Measurements from ENCODE around the gene RNASEH2B. TPM values are rescaled to one million over a fixed set of nuclear protein-coding genes. Genes with fewer than 3 reads are reported as not detected.

RNASEH2B gene
- total RNA-seq, 2 donors from 2014 or later, result 37.7 to 44.1 TPM

DNA sequence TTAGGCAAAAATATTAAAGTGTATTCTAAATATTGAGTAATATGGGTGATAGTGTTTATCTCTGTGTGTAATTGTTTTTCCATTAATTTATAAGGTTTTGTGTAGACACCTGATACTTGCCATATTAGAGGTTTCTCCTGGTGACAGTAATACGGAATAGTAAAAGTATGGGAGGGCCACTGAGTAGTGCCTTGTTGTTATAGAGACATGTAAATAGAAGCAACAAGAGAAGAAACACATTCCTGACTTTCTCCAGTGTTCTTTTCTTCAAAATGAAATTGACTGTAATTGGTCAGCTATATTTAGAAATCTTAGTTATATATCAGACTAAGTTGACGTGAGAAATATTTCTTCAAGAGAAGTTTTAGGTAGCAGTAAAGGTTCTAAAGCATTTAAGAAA, 18.5 kb downstream of the RNASEH2B start:
- no peak overlapping the region for H3K4me3 ChIP-seq (ENCODE audit: low read length)
- Mint-ChIP-seq H3K4me3 (no peak overlapping the region), H3K4me1 (peaks cover 7% of the 10 kb centered on the region), H3K27me3 (ENCODE audit: insufficient read depth) (no peaks in the 10 kb centered on the region), H3K27ac (no peak overlapping the region), H3K9me3 (peaks cover 24% of the 10 kb centered on the region), H3K36me3 (ENCODE audit: low read depth) (peaks cover 16% of the 10 kb centered on the region)
- no peak for DNase-seq
- no peaks in the 10 kb centered on the region for H3K36me3 ChIP-seq (ENCODE audit: control insufficient read depth, insufficient read depth, low read length)
- no peak overlapping the region for H3K27ac ChIP-seq (ENCODE audit: low read depth, low read length)
- H3K9ac ChIP-seq (ENCODE audit: extremely low read depth, low read length, poor library complexity, severe bottlenecking), result no peak overlapping the region
- 88 to 96% methylated on average over 1 to 2 of the region's 2 CpGs for WGBS, 2 experiments (ENCODE audit: insufficient coverage in 1 of 2, insufficient read length in 1 of 2)
- peaks cover 29% of the 10 kb centered on the region for H3K9me3 ChIP-seq (ENCODE audit: control insufficient read depth, low read length)
- no peaks in the 10 kb centered on the region for H3K4me1 ChIP-seq (ENCODE audit: control insufficient read depth, insufficient read depth, low read length)
- TF ChIP-seq, protein P1, sequence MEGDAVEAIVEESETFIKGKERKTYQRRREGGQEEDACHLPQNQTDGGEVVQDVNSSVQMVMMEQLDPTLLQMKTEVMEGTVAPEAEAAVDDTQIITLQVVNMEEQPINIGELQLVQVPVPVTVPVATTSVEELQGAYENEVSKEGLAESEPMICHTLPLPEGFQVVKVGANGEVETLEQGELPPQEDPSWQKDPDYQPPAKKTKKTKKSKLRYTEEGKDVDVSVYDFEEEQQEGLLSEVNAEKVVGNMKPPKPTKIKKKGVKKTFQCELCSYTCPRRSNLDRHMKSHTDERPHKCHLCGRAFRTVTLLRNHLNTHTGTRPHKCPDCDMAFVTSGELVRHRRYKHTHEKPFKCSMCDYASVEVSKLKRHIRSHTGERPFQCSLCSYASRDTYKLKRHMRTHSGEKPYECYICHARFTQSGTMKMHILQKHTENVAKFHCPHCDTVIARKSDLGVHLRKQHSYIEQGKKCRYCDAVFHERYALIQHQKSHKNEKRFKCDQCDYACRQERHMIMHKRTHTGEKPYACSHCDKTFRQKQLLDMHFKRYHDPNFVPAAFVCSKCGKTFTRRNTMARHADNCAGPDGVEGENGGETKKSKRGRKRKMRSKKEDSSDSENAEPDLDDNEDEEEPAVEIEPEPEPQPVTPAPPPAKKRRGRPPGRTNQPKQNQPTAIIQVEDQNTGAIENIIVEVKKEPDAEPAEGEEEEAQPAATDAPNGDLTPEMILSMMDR (conservative IDR thresholded peaks at IDR 0.05), result no peak
- no peaks in the 10 kb centered on the region for H3K27me3 ChIP-seq (ENCODE audit: control insufficient read depth, insufficient read depth, low read length, poor library complexity, severe bottlenecking)

DNA sequence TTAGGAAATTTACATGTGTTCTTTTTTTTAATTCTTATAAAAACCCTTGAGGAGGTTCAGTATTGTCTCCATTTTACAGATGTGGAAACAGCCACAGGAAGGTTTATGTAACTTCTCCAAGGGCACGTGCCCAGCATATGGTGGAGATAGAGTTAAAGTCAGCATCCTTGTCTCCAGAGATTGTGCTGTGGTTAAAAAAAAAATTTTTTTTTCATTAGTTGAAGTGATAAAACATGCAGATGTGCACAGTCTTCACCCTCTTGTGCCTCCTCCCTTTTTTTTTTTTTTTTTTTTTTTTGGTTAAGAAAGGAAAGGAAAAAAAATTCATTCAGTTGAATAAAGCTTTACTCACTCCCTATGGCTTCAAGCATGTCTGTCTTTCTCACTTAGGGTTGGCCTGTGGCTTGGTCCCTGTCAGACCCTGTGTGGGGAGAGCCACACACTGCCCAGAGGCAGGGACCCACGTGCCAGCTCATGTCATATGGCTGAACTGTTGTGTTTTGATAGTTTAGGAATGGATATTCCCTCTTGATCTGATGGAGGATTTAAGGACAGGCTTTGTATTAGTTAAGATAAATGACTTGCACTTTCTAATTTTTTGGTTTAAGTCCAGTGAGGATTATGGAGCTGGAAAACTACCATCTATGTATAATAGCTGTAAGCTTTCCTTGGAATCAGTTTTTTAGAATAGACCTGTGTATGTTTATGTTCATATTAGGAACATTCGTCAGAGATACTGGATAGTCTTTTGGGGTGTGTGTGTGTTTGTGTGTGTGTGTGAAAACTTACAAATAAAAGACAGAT, 19.3 kb downstream of the RNASEH2B start:
- Mint-ChIP-seq H3K27ac (no peak overlapping the region), H3K27me3 (ENCODE audit: insufficient read depth) (no peaks in the 10 kb centered on the region), H3K9me3 (peaks cover 17% of the 10 kb centered on the region), H3K4me3 (no peak overlapping the region), H3K4me1 (peaks cover 7% of the 10 kb centered on the region), H3K36me3 (ENCODE audit: low read depth) (peaks cover 10% of the 10 kb centered on the region)
- no peaks in the 10 kb centered on the region for H3K36me3 ChIP-seq (ENCODE audit: control insufficient read depth, insufficient read depth, low read length)
- no peak overlapping the region for H3K9ac ChIP-seq (ENCODE audit: extremely low read depth, low read length, poor library complexity, severe bottlenecking)
- peaks cover 21% of the 10 kb centered on the region for H3K9me3 ChIP-seq (ENCODE audit: control insufficient read depth, low read length)
- no peak overlapping the region for H3K4me3 ChIP-seq (ENCODE audit: low read length)
- no peaks in the 10 kb centered on the region for H3K4me1 ChIP-seq (ENCODE audit: control insufficient read depth, insufficient read depth, low read length)
- 92% methylated on average over 3 of the region's 3 CpGs; no CpG with 5 or more reads in 1 of the 2 experiments for WGBS, 2 experiments (ENCODE audit: insufficient coverage in 1 of 2, insufficient read length in 1 of 2)
- TF ChIP-seq, protein P1 (conservative IDR thresholded peaks at IDR 0.05), result no peak
- no peak for DNase-seq
- H3K27me3 ChIP-seq (ENCODE audit: control insufficient read depth, insufficient read depth, low read length, poor library complexity, severe bottlenecking), result no peaks in the 10 kb centered on the region
- no peak overlapping the region for H3K27ac ChIP-seq (ENCODE audit: low read depth, low read length)

DNA sequence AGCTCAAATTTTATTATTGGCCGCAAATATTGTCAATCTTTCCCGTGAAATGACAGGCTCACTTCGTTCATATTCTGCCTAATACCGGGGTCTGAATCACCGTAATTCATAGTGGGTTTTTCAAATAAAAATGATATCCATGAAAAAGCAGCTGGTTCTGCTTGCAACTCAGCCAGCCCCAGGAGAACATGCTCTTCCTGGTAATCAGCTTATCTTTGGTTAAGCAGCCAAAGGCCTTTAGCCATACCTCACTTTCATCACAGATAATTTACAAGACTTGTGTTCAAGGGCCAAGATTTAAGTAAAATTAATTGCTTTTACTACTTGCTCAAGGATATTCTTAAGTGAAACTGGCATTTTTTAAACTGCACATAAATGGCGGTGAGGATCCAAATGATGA, 22.5 kb downstream of the RNASEH2B start:
- H3K9me3 ChIP-seq (ENCODE audit: control insufficient read depth, low read length), result no peaks in the 10 kb centered on the region
- Mint-ChIP-seq H3K36me3 (ENCODE audit: low read depth) (peaks cover 28% of the 10 kb centered on the region), H3K27ac (no peak overlapping the region), H3K4me1 (peaks cover 7% of the 10 kb centered on the region), H3K9me3 (peaks cover 3% of the 10 kb centered on the region), H3K27me3 (ENCODE audit: insufficient read depth) (no peaks in the 10 kb centered on the region), H3K4me3 (no peak overlapping the region)
- no peak overlapping the region for H3K27ac ChIP-seq (ENCODE audit: low read depth, low read length)
- TF ChIP-seq, protein P1 (conservative IDR thresholded peaks at IDR 0.05), result no peak
- H3K4me1 ChIP-seq (ENCODE audit: control insufficient read depth, insufficient read depth, low read length), result no peaks in the 10 kb centered on the region
- peaks cover 12% of the 10 kb centered on the region for H3K36me3 ChIP-seq (ENCODE audit: control insufficient read depth, insufficient read depth, low read length)
- H3K9ac ChIP-seq (ENCODE audit: extremely low read depth, low read length, poor library complexity, severe bottlenecking), result no peak overlapping the region
- 90 to 96% methylated on average over 6 of the region's 6 CpGs for WGBS, 2 experiments (ENCODE audit: insufficient coverage in 1 of 2, insufficient read length in 1 of 2)
- no peak overlapping the region for H3K4me3 ChIP-seq (ENCODE audit: low read length)
- no peaks in the 10 kb centered on the region for H3K27me3 ChIP-seq (ENCODE audit: control insufficient read depth, insufficient read depth, low read length, poor library complexity, severe bottlenecking)
- DNase-seq, result no peak

Measured in endodermal cell (in vitro differentiated cells).